Mesenchymal stem cell (in vitro differentiated cells and primary cell): ENCODE data around the gene TEK.

Experiments used
- DNase-seq: peaks from one replicate; pipeline ENCODE4 v3.0.0-alpha.2; 2013
- H2AFZ ChIP-seq: one replicate; pipeline ENCODE4 v1.6.1; 2013; ENCODE audit warnings: low read depth, mild to moderate bottlenecking, control low read depth, inconsistent platforms, low read length, moderate library complexity
- H2AK5ac ChIP-seq: 2 replicates; pipeline ENCODE4 v1.6.1; 2013; ENCODE audit warnings: low read length, moderate library complexity, mild to moderate bottlenecking, inconsistent platforms; ENCODE audit not compliant: severe bottlenecking
- H2BK120ac ChIP-seq: one replicate; pipeline ENCODE4 v1.6.1; 2013; ENCODE audit warnings: low read depth, mild to moderate bottlenecking, inconsistent platforms, low read length, moderate library complexity
- H2BK12ac ChIP-seq, 2 experiments: one replicate each; pipeline ENCODE4 v1.6.1; 2013; ENCODE audit warnings: inconsistent platforms in 2 of 2, low read length in 2 of 2, mild to moderate bottlenecking in 2 of 2, moderate library complexity in 2 of 2, control low read depth in 1 of 2
- H2BK15ac ChIP-seq: one replicate; pipeline ENCODE4 v1.6.1; 2013; ENCODE audit warnings: mild to moderate bottlenecking, low read depth, inconsistent platforms; ENCODE audit not compliant: poor library complexity, severe bottlenecking
- H2BK5ac ChIP-seq: 2 replicates; pipeline ENCODE4 v1.6.1; 2013; ENCODE audit warnings: low read depth, mild to moderate bottlenecking, low read length, control low read depth, inconsistent platforms; ENCODE audit not compliant: poor library complexity, severe bottlenecking
- H3K14ac ChIP-seq, 2 experiments: one replicate each; pipeline ENCODE4 v1.6.1; 2013; ENCODE audit warnings: inconsistent platforms in 2 of 2, low read length in 2 of 2, control low read depth in 1 of 2, mild to moderate bottlenecking in 1 of 2, moderate library complexity in 1 of 2
- H3K18ac ChIP-seq, 2 experiments: one replicate each; pipeline ENCODE4 v1.6.1; 2013; ENCODE audit warnings: inconsistent platforms in 2 of 2, low read length in 2 of 2, control low read depth in 1 of 2, low read depth in 1 of 2, mild to moderate bottlenecking in 1 of 2
- H3K23ac ChIP-seq, 2 experiments: one replicate each; pipeline ENCODE4 v1.6.1; 2013; ENCODE audit warnings: inconsistent platforms in 2 of 2, low read length in 2 of 2, mild to moderate bottlenecking in 2 of 2, moderate library complexity in 2 of 2, control low read depth in 1 of 2
- H3K27ac ChIP-seq: 2 replicates; pipeline ENCODE4 v1.5.1; 2013; ENCODE audit warnings: mild to moderate bottlenecking, moderate library complexity, low read length, control low read depth, inconsistent platforms; ENCODE audit not compliant: poor library complexity, severe bottlenecking
- H3K27me3 ChIP-seq, 2 experiments: 2 replicates each; pipeline versions ENCODE4 v1.6.1 to v1.7.0; 2013; ENCODE audit warnings: low read length in 2 of 2, mild to moderate bottlenecking in 2 of 2, moderate library complexity in 2 of 2, control low read depth in 1 of 2, inconsistent platforms in 1 of 2; ENCODE audit not compliant: control insufficient read depth in 1 of 2, insufficient read depth in 1 of 2
- H3K36me3 ChIP-seq, 2 experiments: 2 replicates each; pipeline versions ENCODE4 v1.6.1 to v1.7.0; 2013; ENCODE audit warnings: low read length in 2 of 2, control low read depth in 1 of 2, inconsistent platforms in 1 of 2, low read depth in 1 of 2, mild to moderate bottlenecking in 1 of 2; ENCODE audit not compliant: insufficient read depth in 2 of 2, control insufficient read depth in 1 of 2
- H3K4ac ChIP-seq, 2 experiments: one replicate each; pipeline ENCODE4 v1.6.1; 2013; ENCODE audit warnings: inconsistent platforms in 2 of 2, low read length in 2 of 2, mild to moderate bottlenecking in 2 of 2, moderate library complexity in 2 of 2, control low read depth in 1 of 2, low read depth in 1 of 2
- H3K4me1 ChIP-seq: 2 replicates; pipeline ENCODE4 v1.6.1; 2013; ENCODE audit warnings: low read depth, low read length, control low read depth; ENCODE audit not compliant: control insufficient read depth, insufficient read depth
- H3K4me2 ChIP-seq: 2 replicates; pipeline ENCODE4 v1.6.1; 2013; ENCODE audit warnings: low read length, mild to moderate bottlenecking, inconsistent platforms; ENCODE audit not compliant: poor library complexity, severe bottlenecking
- H3K4me3 ChIP-seq, 2 experiments: 2 replicates each; pipeline versions ENCODE4 v1.5.1 to v1.7.0; 2013; ENCODE audit warnings: low read length in 2 of 2, mild to moderate bottlenecking in 2 of 2, control low read depth in 1 of 2, low read depth in 1 of 2; ENCODE audit not compliant: insufficient read depth in 1 of 2
- H3K79me1 ChIP-seq: replicated peaks from 2 replicates; pipeline ENCODE4 v1.6.1; 2013; ENCODE audit warnings: mild to moderate bottlenecking, control low read depth, low read length, inconsistent platforms; ENCODE audit not compliant: poor library complexity, severe bottlenecking
- H3K9ac ChIP-seq: 2 replicates; pipeline ENCODE4 v1.7.0; 2013; ENCODE audit warnings: mild to moderate bottlenecking, low read length, moderate library complexity
- H3K9me3 ChIP-seq: 2 replicates; pipeline ENCODE4 v1.7.0; 2013; ENCODE audit warnings: mild to moderate bottlenecking, low read length; ENCODE audit not compliant: control insufficient read depth
- H4K8ac ChIP-seq: one replicate; pipeline ENCODE4 v1.6.1; 2013; ENCODE audit warnings: inconsistent platforms, mild to moderate bottlenecking, low read length, moderate library complexity
- H4K91ac ChIP-seq: one replicate; pipeline ENCODE4 v1.6.1; 2013; ENCODE audit warnings: mild to moderate bottlenecking, low read length, inconsistent platforms
- WGBS: methylation state at CpG from one replicate; pipeline ENCODE4 v1.1.7; 2013; ENCODE audit warnings: mixed read lengths; 5-methylcytosine and 5-hydroxymethylcytosine counted together

The TEK gene

DNA sequence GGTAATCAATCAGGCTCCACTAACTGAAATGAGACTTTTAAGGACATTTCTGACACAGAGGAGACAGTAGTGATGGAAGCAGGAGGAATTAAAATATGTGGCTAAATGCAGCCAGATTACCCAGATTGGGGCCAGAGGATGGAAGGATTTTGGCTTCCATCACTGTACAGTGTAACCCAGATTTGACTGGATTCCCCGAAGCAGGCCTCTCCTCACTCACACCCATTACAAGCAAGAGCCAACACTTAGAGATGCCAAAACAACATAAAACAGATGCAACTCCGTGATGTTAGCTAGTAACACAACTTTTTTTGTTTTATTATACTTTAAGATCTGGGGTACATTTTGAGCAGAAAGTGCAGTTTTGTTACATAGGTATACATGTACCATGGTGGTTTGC, 17.6 kb downstream of the TEK start:
- peak overlapping the region in 1 of 2 experiments; percentile 46 for H2BK12ac ChIP-seq
- peak; percentile 75 for DNase-seq
- H3K79me1 ChIP-seq: no peaks in the 10 kb centered on the region
- H3K9ac ChIP-seq: no peak overlapping the region
- H3K36me3 ChIP-seq: no peaks in the 10 kb centered on the region
- no peak overlapping the region for H2AFZ ChIP-seq
- H3K4me2 ChIP-seq: no peak overlapping the region
- WGBS: 56% methylated on average over 1 of the region's 2 CpGs
- peak overlapping the region; percentile 22 to 64 for H3K18ac ChIP-seq
- H3K4ac ChIP-seq: peak overlapping the region in 1 of 2 experiments; percentile 55
- no peak overlapping the region for H3K4me3 ChIP-seq
- H4K8ac ChIP-seq: peak overlapping the region; percentile 59
- no peak overlapping the region for H3K23ac ChIP-seq
- H3K9me3 ChIP-seq: no peaks in the 10 kb centered on the region
- H3K27me3 ChIP-seq: peaks cover 0 to 11% of the 10 kb centered on the region in 2 experiments
- no peak overlapping the region for H2AK5ac ChIP-seq
- H3K14ac ChIP-seq: no peak overlapping the region
- H3K27ac ChIP-seq: no peak overlapping the region
- H2BK5ac ChIP-seq: no peak overlapping the region
- peaks cover 3% of the 10 kb centered on the region for H3K4me1 ChIP-seq
- no peak overlapping the region for H2BK15ac ChIP-seq
- no peak overlapping the region for H4K91ac ChIP-seq
- no peak overlapping the region for H2BK120ac ChIP-seq

DNA sequence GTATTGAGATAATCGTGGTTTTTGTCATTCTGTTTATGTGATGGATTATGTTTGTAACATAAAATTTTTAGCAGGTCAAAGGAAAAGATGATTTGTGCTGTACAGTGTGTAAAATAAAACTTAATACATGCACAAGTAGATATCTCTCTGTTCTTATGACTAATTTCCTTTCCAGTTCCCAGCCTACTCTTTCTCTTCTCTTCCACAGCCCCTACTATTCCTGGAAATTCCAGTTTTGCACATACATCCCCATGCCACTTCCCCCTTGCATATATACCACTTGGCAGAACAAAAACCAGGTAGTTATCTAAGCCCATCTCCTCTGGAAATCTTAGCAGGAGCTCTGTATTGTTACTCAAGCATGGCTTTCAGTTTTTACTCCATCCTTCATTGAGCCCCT, 20.2 kb downstream of the TEK start:
- Histone ChIP-seq H2BK15ac (no peak overlapping the region), H3K18ac (no peak overlapping the region), H2AK5ac (no peak overlapping the region), H3K79me1 (no peaks in the 10 kb centered on the region), H2BK12ac (peak overlapping the region in 1 of 2 experiments; percentile 84), H3K9ac (no peak overlapping the region), H3K14ac (peak overlapping the region in 1 of 2 experiments; percentile 74), H3K4ac (no peak overlapping the region), H2AFZ (no peak overlapping the region), H3K23ac (no peak overlapping the region), H4K8ac (no peak overlapping the region), H3K36me3 (no peaks in the 10 kb centered on the region), H4K91ac (peak overlapping the region; percentile 15), H2BK120ac (peak overlapping the region; percentile 49), H3K9me3 (no peaks in the 10 kb centered on the region), H3K4me3 (no peak overlapping the region), H3K4me1 (peaks cover 3% of the 10 kb centered on the region), H3K27ac (no peak overlapping the region), H2BK5ac (no peak overlapping the region), H3K4me2 (no peak overlapping the region), H3K27me3 (peaks cover 0 to 7% of the 10 kb centered on the region in 2 experiments)
- 41% methylated on average over 1 of the region's 1 CpG for WGBS
- peak; percentile 76 for DNase-seq

DNA sequence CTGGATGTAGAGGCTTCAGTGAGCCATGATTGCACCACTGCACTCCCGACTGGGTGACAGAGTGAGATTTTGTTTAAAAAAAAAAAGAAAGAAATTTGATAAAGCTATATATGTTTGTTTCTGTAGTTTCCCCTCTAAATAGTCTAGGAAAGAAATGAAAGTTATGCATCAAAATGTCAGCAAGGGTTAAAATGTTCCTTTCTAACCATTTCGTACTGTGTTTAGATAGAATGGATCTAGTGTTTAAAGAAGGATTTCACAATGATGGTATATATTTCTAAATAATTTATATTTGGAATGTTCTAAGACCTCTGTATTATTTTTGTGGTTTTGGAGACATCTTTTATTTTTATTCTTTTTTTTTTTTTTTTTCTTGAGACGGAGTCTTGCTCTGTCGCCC, 22.7 kb downstream of the TEK start:
- 63% methylated on average over 1 of the region's 4 CpGs for WGBS
- Histone ChIP-seq H3K4me2 (no peak overlapping the region), H4K91ac (no peak overlapping the region), H2BK5ac (no peak overlapping the region), H3K9ac (no peak overlapping the region), H3K9me3 (no peaks in the 10 kb centered on the region), H4K8ac (no peak overlapping the region), H2BK12ac (no peak overlapping the region), H3K27ac (no peak overlapping the region), H3K18ac (no peak overlapping the region), H3K79me1 (no peaks in the 10 kb centered on the region), H3K4me1 (no peaks in the 10 kb centered on the region), H2BK15ac (no peak overlapping the region), H2AFZ (no peak overlapping the region), H3K23ac (no peak overlapping the region), H3K4me3 (no peak overlapping the region), H3K27me3 (no peaks in the 10 kb centered on the region), H3K36me3 (no peaks in the 10 kb centered on the region), H2BK120ac (peak overlapping the region; percentile 42), H3K4ac (no peak overlapping the region), H3K14ac (no peak overlapping the region), H2AK5ac (no peak overlapping the region)
- DNase-seq: peak; percentile 49

DNA sequence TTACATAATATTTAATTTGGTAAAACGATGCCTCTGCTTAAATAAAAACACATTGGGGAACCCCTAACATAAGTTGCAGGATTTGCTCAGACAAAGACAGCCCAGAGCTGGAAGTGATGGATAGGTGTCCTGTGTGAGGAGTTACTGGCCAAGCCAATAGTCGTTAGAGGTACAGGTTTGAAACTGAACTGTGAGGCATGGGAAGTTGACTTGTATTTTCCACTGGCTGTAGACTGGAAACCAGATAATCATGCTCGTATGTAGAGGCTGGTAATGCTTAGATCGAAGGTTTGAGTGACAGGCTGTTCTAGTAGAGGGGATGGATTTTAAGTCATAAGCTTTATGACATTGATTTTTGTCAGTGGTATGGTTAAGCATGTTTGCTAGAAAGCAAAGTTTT, 24.8 kb downstream of the TEK start:
- Histone ChIP-seq H2BK12ac (peak overlapping the region in 1 of 2 experiments; percentile 71), H2AK5ac (no peak overlapping the region), H3K27me3 (no peaks in the 10 kb centered on the region), H4K91ac (no peak overlapping the region), H3K18ac (no peak overlapping the region), H3K79me1 (no peaks in the 10 kb centered on the region), H3K27ac (no peak overlapping the region), H3K36me3 (no peaks in the 10 kb centered on the region), H2BK5ac (no peak overlapping the region), H3K4ac (no peak overlapping the region), H3K4me3 (no peak overlapping the region), H3K4me2 (no peak overlapping the region), H3K9me3 (no peaks in the 10 kb centered on the region), H2AFZ (no peak overlapping the region), H3K23ac (no peak overlapping the region), H2BK15ac (no peak overlapping the region), H3K4me1 (no peaks in the 10 kb centered on the region), H4K8ac (no peak overlapping the region), H3K14ac (no peak overlapping the region), H2BK120ac (no peak overlapping the region), H3K9ac (no peak overlapping the region)
- WGBS: 96% methylated on average over 4 of the region's 4 CpGs
- DNase-seq: no peak
